CD14-positive monocyte (primary cell): ENCODE measurements around the gene UNC5CL. TPM values are rescaled to one million over a fixed set of nuclear protein-coding genes. Genes with fewer than 3 reads are reported as not detected.
"Not testable (repeated sequence)": the region's sequence is repeated elsewhere in the genome, so short reads cannot be mapped to it uniquely, and the experiment has no call there.

Source experiments
- DNase-seq, 3 donors: peaks; one replicate each; pipeline ENCODE4 v3.0.0-alpha.2; 2011 to 2022
- H2AFZ ChIP-seq: 2 replicates; pipeline ENCODE4 v1.6.0; 2012; ENCODE audit warnings: mild to moderate bottlenecking, low read depth, low read length, inconsistent platforms; ENCODE audit not compliant: insufficient read depth, poor library complexity, severe bottlenecking
- H3K27ac ChIP-seq, 2 donors: 1 replicate in 1 of 2; 2 replicates in 1 of 2; pipeline ENCODE4 v1.5.1; 2012 to 2013; ENCODE audit warnings: low read length in 2 of 2, control low read depth in 1 of 2, inconsistent platforms in 1 of 2, low read depth in 1 of 2, mild to moderate bottlenecking in 1 of 2
- H3K27me3 ChIP-seq, 2 donors: one replicate each; pipeline versions ENCODE4 v1.6.0 to v1.6.1; 2011 to 2013; ENCODE audit warnings: low read length in 2 of 2; ENCODE audit not compliant: control insufficient read depth in 2 of 2, insufficient read depth in 2 of 2
- H3K36me3 ChIP-seq, 2 donors: replicated peaks in 1 of 2; 1 replicate in 1 of 2; 2 replicates in 1 of 2; pipeline versions ENCODE4 v1.5.1 to v1.6.1; 2012 to 2013; ENCODE audit warnings: low read length in 2 of 2, control low read depth in 1 of 2, inconsistent platforms in 1 of 2, mild to moderate bottlenecking in 1 of 2; ENCODE audit not compliant: insufficient read depth in 2 of 2, control insufficient read depth in 1 of 2
- H3K4me1 ChIP-seq, 2 donors: 1 replicate in 1 of 2; 2 replicates in 1 of 2; pipeline versions ENCODE4 v1.5.1 to v1.6.1; 2012 to 2013; ENCODE audit warnings: low read length in 2 of 2, control low read depth in 1 of 2, inconsistent platforms in 1 of 2, mild to moderate bottlenecking in 1 of 2, moderate library complexity in 1 of 2; ENCODE audit not compliant: insufficient read depth in 2 of 2, control insufficient read depth in 1 of 2
- H3K4me2 ChIP-seq: replicated peaks from 2 replicates; pipeline ENCODE3; 2012; ENCODE audit warnings: low read length, moderate library complexity, mild to moderate bottlenecking; ENCODE audit not compliant: poor library complexity, severe bottlenecking; ENCODE audit errors: extremely low read depth
- H3K4me3 ChIP-seq, 3 experiments: fragments of 200-600 bp in 1 of 3; sonication (generic) in 1 of 3; replicated peaks in 1 of 3; 1 replicate in 2 of 3; 2 replicates in 1 of 3; pipeline ENCODE4 v1.5.1; 2011 to 2013; ENCODE audit warnings: low read length in 3 of 3, mild to moderate bottlenecking in 3 of 3, control low read depth in 2 of 3, low read depth in 2 of 3, inconsistent platforms in 1 of 3, moderate library complexity in 1 of 3
- H3K79me2 ChIP-seq: 2 replicates; pipeline ENCODE4 v1.6.0; 2012; ENCODE audit warnings: mild to moderate bottlenecking, control low read depth, inconsistent platforms, low read length, moderate library complexity; ENCODE audit not compliant: insufficient read depth
- H3K9ac ChIP-seq: 2 replicates; pipeline ENCODE4 v1.6.0; 2017; ENCODE audit warnings: low read length, mild to moderate bottlenecking; ENCODE audit not compliant: insufficient read depth, poor library complexity, severe bottlenecking
- H3K9me3 ChIP-seq, 2 donors: replicated peaks in 1 of 2; 1 replicate in 1 of 2; 2 replicates in 1 of 2; pipeline versions ENCODE4 v1.5.1 to v1.6.1; 2012 to 2013; ENCODE audit warnings: low read length in 2 of 2, control low read depth in 1 of 2; ENCODE audit not compliant: control insufficient read depth in 1 of 2, insufficient read depth in 1 of 2
- H4K20me1 ChIP-seq: 2 replicates; pipeline ENCODE4 v1.6.0; 2012; ENCODE audit warnings: mild to moderate bottlenecking, low read length, control low read depth, moderate library complexity; ENCODE audit not compliant: insufficient read depth
- H3K27ac Mint-ChIP-seq, 7 donors: one replicate each; pipeline ENCODE4 v1.8.0; 2020; ENCODE audit warnings: mild to moderate bottlenecking in 7 of 7, mixed read lengths in 7 of 7, moderate library complexity in 6 of 7, inconsistent platforms in 2 of 7
- H3K27me3 Mint-ChIP-seq, 3 donors: one replicate each; pipeline ENCODE4 v1.8.0; 2021 to 2022; ENCODE audit warnings: low read depth in 3 of 3, mild to moderate bottlenecking in 3 of 3, mixed read lengths in 3 of 3, moderate library complexity in 3 of 3, inconsistent platforms in 1 of 3
- H3K36me3 Mint-ChIP-seq, 2 donors: one replicate each; pipeline ENCODE4 v1.8.0; 2020; ENCODE audit warnings: mixed read lengths in 2 of 2, inconsistent platforms in 1 of 2, mild to moderate bottlenecking in 1 of 2
- H3K4me1 Mint-ChIP-seq: one replicate; pipeline ENCODE4 v1.8.0; 2020; ENCODE audit warnings: mild to moderate bottlenecking, mixed read lengths
- H3K4me3 Mint-ChIP-seq, 2 donors: one replicate each; pipeline ENCODE4 v1.8.0; 2020; ENCODE audit warnings: mild to moderate bottlenecking in 2 of 2, mixed read lengths in 2 of 2, moderate library complexity in 1 of 2
- H3K9me3 Mint-ChIP-seq, 7 donors: one replicate each; pipeline ENCODE4 v1.8.0; 2020 to 2022; ENCODE audit warnings: mixed read lengths in 7 of 7, mild to moderate bottlenecking in 6 of 7, moderate library complexity in 6 of 7, inconsistent platforms in 2 of 7
- CTCF ChIP-seq: fragments of 200-600 bp; IDR thresholded peaks from one replicate; pipeline ENCODE4 v1.8.0; 2022; ENCODE audit warnings: antibody characterized with exemption, mild to moderate bottlenecking
- WGBS: methylation state at CpG from one replicate; pipeline ENCODE4 v1.1.5; 2013; ENCODE audit warnings: missing lambda C conversion rate; ENCODE audit not compliant: insufficient coverage; 5-methylcytosine and 5-hydroxymethylcytosine counted together
- intact Hi-C, 2 donors: fragments of 100-400 bp; cut with micrococcal nuclease; formaldehyde crosslinking; loops; one replicate each; pipeline versions ENCODE4 v1.15.0 to v1.15.1; 2023
- polyA plus RNA-seq, 3 donors: library from polyadenylated mRNA; depleted of rRNA in 1 of 3; unstranded in 2 of 3; stranded (reverse) in 1 of 3; fragments of 300-500 nt in 2 of 3; fragments of >200 nt in 1 of 3; fragmentation: Illumina TruSeq in 2 of 3; gene quantifications; 1 replicate in 2 of 3; 2 replicates in 1 of 3; pipeline ENCODE4 v1.2.3, GENCODE V29; 2012 to 2021

UNC5CL gene
- polyA plus RNA-seq, 3 donors, result 0.09 to 2.3 TPM; not detected in 1

GRCh38 chr6:41006217-41006616, 32.8 kb downstream of the UNC5CL start:
- not testable (repeated sequence) for H3K9me3 Mint-ChIP-seq, H3K4me1 ChIP-seq, H2AFZ ChIP-seq, H3K4me2 ChIP-seq, H3K4me3 ChIP-seq, H4K20me1 ChIP-seq, H3K9me3 ChIP-seq, H3K36me3 ChIP-seq, H3K27ac Mint-ChIP-seq, H3K79me2 ChIP-seq, H3K27ac ChIP-seq, H3K4me3 Mint-ChIP-seq, H3K27me3 ChIP-seq, H3K4me1 Mint-ChIP-seq, H3K9ac ChIP-seq, H3K36me3 Mint-ChIP-seq
- peaks cover 6 to 15% (median 10%) of the 10 kb centered on the region in 3 donors for H3K27me3 Mint-ChIP-seq
- 33% methylated on average over 1 of the region's 7 CpGs for WGBS
- intact Hi-C loops, result loop anchor here (1.0 to 2.0 kb wide), 2 partner anchors 21 to 59 kb away; no protein-coding TSS in a partner anchor
- peak; percentile 86 for TF ChIP-seq CTCF
- DNase-seq, result peak; percentile 44 to 69 (median 64)

GRCh38 chr6:41002168-41002567, 36.9 kb downstream of the UNC5CL start:
- Histone ChIP-seq H3K9ac (no peak overlapping the region), H2AFZ (no peak overlapping the region), H3K27ac (no peak overlapping the region), H3K79me2 (no peaks in the 10 kb centered on the region), H3K4me3 (no peak overlapping the region), H3K36me3 (no peaks in the 10 kb centered on the region), H4K20me1 (no peaks in the 10 kb centered on the region), H3K4me2 (no peak overlapping the region), H3K27me3 (no peaks in the 10 kb centered on the region), H3K9me3 (no peaks in the 10 kb centered on the region), H3K4me1 (no peaks in the 10 kb centered on the region)
- Mint-ChIP-seq H3K36me3 (no peaks in the 10 kb centered on the region), H3K4me3 (no peak overlapping the region), H3K4me1 (no peaks in the 10 kb centered on the region), H3K9me3 (no peaks in the 10 kb centered on the region), H3K27ac (no peak overlapping the region), H3K27me3 (peaks cover 6 to 16% (median 8%) of the 10 kb centered on the region in 3 donors)
- no peak for TF ChIP-seq CTCF
- intact Hi-C loops, result no loop called here
- 73% methylated on average over 2 of the region's 3 CpGs for WGBS
- DNase-seq, result no peak
